Calu3 (cell line): ENCODE data around the gene FYTTD1. TPM values are rescaled to one million over a fixed set of nuclear protein-coding genes. Genes with fewer than 3 reads are reported as not detected.

Experiments
- Bru-seq: library from RNA; stranded (reverse); fragments of 400-500 nt; gene quantifications from one replicate; lab custom pipeline; 2021; lab: Mats Ljungman, UMichigan
- BruChase-seq, 2 experiments: library from RNA; stranded (reverse); fragments of 400-500 nt; gene quantifications; one replicate each; lab custom pipeline; 2021; lab: Mats Ljungman, UMichigan
- BruUV-seq: library from RNA; stranded (reverse); fragments of 400-500 nt; replicated peaks from 2 replicates; lab custom pipeline; 2021; lab: Mats Ljungman, UMichigan
- CTCF ChIA-PET: fragments of 300-600 bp; sonication (Branson Sonifier 250); formaldehyde crosslinking; loops from one replicate; lab custom pipeline; 2022; ENCODE audit warnings: antibody characterized with exemption; lab: Charles Lee
- DNase-seq: peaks from one replicate; pipeline ENCODE4 v3.0.0; 2022
- H3K27ac Mint-ChIP-seq: one replicate; pipeline ENCODE4 v1.8.0; 2022; ENCODE audit warnings: mixed read lengths; ENCODE audit not compliant: unreplicated experiment
- H3K27me3 Mint-ChIP-seq: one replicate; pipeline ENCODE4 v1.8.0; 2022; ENCODE audit warnings: mixed read lengths; ENCODE audit not compliant: unreplicated experiment
- H3K36me3 Mint-ChIP-seq: one replicate; pipeline ENCODE4 v1.8.0; 2022; ENCODE audit warnings: mild to moderate bottlenecking, moderate library complexity, mixed read lengths; ENCODE audit not compliant: insufficient read depth, unreplicated experiment
- H3K4me1 Mint-ChIP-seq: one replicate; pipeline ENCODE4 v1.8.0; 2022; ENCODE audit warnings: mild to moderate bottlenecking, low read depth, mixed read lengths; ENCODE audit not compliant: unreplicated experiment
- H3K4me3 Mint-ChIP-seq: one replicate; pipeline ENCODE4 v1.8.0; 2022; ENCODE audit warnings: mild to moderate bottlenecking, low read depth, moderate library complexity, mixed read lengths; ENCODE audit not compliant: unreplicated experiment
- H3K9me3 Mint-ChIP-seq: one replicate; pipeline ENCODE4 v1.8.0; 2022; ENCODE audit warnings: low read depth, mixed read lengths; ENCODE audit not compliant: unreplicated experiment
- CTCF ChIP-seq: fragments of 200-600 bp; IDR thresholded peaks from one replicate; pipeline ENCODE4 v1.8.0; 2022; ENCODE audit warnings: antibody characterized with exemption; ENCODE audit not compliant: unreplicated experiment
- intact Hi-C: fragments of 100-400 bp; cut with micrococcal nuclease; formaldehyde crosslinking; loops from one replicate; pipeline ENCODE4 v1.10.0; 2022; ENCODE audit not compliant: unreplicated experiment
- long read RNA-seq: library from polyadenylated mRNA; stranded (forward); transcript quantifications from one replicate; pipeline ENCODE4 v2.0.0, GENCODE V29; 2022
- total RNA-seq: library from RNA; stranded (reverse); gene quantifications from 2 replicates; pipeline ENCODE4 v1.2.3, GENCODE V29; 2022

The FYTTD1 gene, protein sequence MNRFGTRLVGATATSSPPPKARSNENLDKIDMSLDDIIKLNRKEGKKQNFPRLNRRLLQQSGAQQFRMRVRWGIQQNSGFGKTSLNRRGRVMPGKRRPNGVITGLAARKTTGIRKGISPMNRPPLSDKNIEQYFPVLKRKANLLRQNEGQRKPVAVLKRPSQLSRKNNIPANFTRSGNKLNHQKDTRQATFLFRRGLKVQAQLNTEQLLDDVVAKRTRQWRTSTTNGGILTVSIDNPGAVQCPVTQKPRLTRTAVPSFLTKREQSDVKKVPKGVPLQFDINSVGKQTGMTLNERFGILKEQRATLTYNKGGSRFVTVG
- total RNA-seq: 37.4 and 37.6 TPM in 2 replicates
- Bru-seq, nascent RNA: percentile 71 among the genes with signal in this experiment
- BruChase-seq, experiment 1, labeled RNA remaining after a 6-hour chase: percentile 85 among the genes with signal in this experiment
- percentile 76 among the genes with signal in this experiment for BruChase-seq, experiment 2, labeled RNA remaining after a 2-hour chase
- long read RNA-seq, full-length matches to known transcripts: 49 of 63 reads
- long read RNA-seq, partial matches to known transcripts: 3 of 63 reads
- long read RNA-seq, other reads (novel, unspliced or antisense): 11 of 63 reads

- Mint-ChIP-seq H3K27ac (peak within 1 kb of the TSS; percentile 70), H3K4me3 (peak within 1 kb of the TSS; percentile 87), H3K4me1 (peaks cover 13% of the 10 kb centered on the region), H3K36me3 (peaks cover 30% of the 10 kb centered on the region), H3K9me3 (no peaks in the 10 kb centered on the region), H3K27me3 (no peaks in the 10 kb centered on the region)
- no TSS peak for BruUV-seq
- intact Hi-C loops: no loop called here
- TF ChIP-seq CTCF: no peak
- CTCF ChIA-PET: interaction anchor here (0.6 kb wide), 2 partner anchors 12 to 71 kb away, joined by 3 to 4 read pairs; no protein-coding TSS in a partner anchor
- DNase-seq: peak; percentile 87
These were observed at the start of gene FYTTD1 for GRCh38 chr3:197749601-197750395. Gene FYTTD1, plus strand, starts transcription at chr3:197749883. Its CDS starts 89 bp downstream, at chr3:197749972.

GRCh38 chr3:197700095-197700494 is 49.6 kb upstream of the FYTTD1 start:
- Mint-ChIP-seq H3K27me3 (no peaks in the 10 kb centered on the region), H3K4me1 (no peaks in the 10 kb centered on the region), H3K27ac (no peak overlapping the region), H3K9me3 (peaks cover 2% of the 10 kb centered on the region), H3K36me3 (peaks cover 6% of the 10 kb centered on the region), H3K4me3 (no peak overlapping the region)
- DNase-seq: no peak
- BruUV-seq: no TSS peak
- intact Hi-C loops: no loop called here
- no peak for TF ChIP-seq CTCF
- CTCF ChIA-PET: no interaction called here

DNA sequence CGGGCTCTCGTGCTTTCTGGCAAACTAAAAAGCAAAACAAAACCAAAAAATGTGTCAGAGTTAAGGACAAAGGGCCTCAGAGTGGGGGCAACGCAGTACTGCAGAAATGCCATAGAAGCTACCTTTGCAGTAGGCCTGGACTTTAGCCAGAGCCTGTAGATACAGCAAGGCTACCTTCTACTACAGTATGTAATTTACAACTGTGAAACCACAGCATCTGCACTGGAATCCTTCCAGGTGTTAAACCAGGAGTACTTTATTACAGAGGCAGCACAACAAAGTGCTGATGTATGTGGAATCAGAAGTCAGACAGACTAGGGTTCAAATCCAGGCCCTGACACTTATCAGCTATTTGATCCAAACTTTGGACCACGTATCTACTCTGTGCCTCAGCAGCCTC is 47.8 kb upstream of the FYTTD1 start:
- CTCF ChIA-PET: no interaction called here
- no TSS peak for BruUV-seq
- intact Hi-C loops: no loop called here
- Mint-ChIP-seq H3K4me1 (no peaks in the 10 kb centered on the region), H3K9me3 (peaks cover 2% of the 10 kb centered on the region), H3K4me3 (no peak overlapping the region), H3K27me3 (no peaks in the 10 kb centered on the region), H3K36me3 (peaks cover 10% of the 10 kb centered on the region), H3K27ac (no peak overlapping the region)
- TF ChIP-seq CTCF: no peak
- DNase-seq: no peak

DNA sequence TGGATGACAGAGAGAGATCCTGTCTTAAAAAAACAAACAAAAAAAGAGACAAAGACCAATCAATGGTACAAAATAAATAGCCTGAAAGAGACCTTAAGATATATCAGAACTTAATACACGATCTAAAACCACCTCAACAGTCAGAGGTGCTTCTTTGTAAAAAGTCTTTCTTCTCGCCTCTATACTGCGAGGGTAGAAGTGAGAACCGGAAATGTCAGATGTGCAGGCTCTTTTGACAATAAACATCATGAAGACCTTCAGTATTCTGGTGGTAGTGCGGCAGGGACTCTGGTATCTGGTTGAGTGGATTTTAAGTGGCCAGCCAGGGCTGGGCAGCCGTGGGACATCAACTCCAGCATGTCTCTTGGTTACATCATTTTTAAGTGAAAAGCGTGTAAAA is 43.0 kb upstream of the FYTTD1 start:
- CTCF ChIA-PET: no interaction called here
- H3K4me3 Mint-ChIP-seq: no peak overlapping the region
- H3K36me3 Mint-ChIP-seq: peaks cover 5% of the 10 kb centered on the region

More for the DNA sequence above, 43.0 kb upstream of the FYTTD1 start:
- Mint-ChIP-seq H3K4me1 (no peaks in the 10 kb centered on the region), H3K9me3 (no peaks in the 10 kb centered on the region), H3K27ac (no peak overlapping the region), H3K27me3 (no peaks in the 10 kb centered on the region)
- TF ChIP-seq CTCF: no peak
- BruUV-seq: no TSS peak
- intact Hi-C loops: no loop called here
- no peak for DNase-seq
